GM12878 (cell line): ENCODE data around the gene PIF1. TPM values are rescaled to one million over a fixed set of nuclear protein-coding genes. Genes with fewer than 3 reads are reported as not detected.

ENCODE experiments used
- ATAC-seq: fragments of 200-7000 bp; cut with Tn5 transposase; 3 replicates; pipeline ENCODE4 v1.9.1; 2020; ENCODE audit warnings: mild to moderate bottlenecking, moderate library complexity
- BruUV-seq: library from RNA; stranded (reverse); fragments of 400-500 nt; replicated peaks from 2 replicates; lab custom pipeline; 2021; lab: Mats Ljungman, UMichigan
- CTCF ChIA-PET: fragments of 300-600 bp; sonication (Branson Sonifier 250); formaldehyde crosslinking; extraction: SDS; loops from one replicate; lab custom pipeline; 2021; ENCODE audit warnings: inconsistent platforms; lab: Yijun Ruan, JAX
- POLR2A ChIA-PET: fragments of 350-600 bp; formaldehyde crosslinking; extraction: SDS; loops from one replicate; lab custom pipeline; 2021; ENCODE audit warnings: inconsistent platforms; lab: Charles Lee
- RAD21 ChIA-PET: fragments of 300-600 bp; sonication (Branson Sonifier 250); formaldehyde crosslinking; loops from one replicate; lab custom pipeline; 2023; ENCODE audit warnings: antibody characterized with exemption; ENCODE audit not compliant: unreplicated experiment; lab: Charles Lee
- SMC1A ChIA-PET: fragments of 300-600 bp; sonication (Branson Sonifier 250); formaldehyde crosslinking; loops from one replicate; lab custom pipeline; 2023; ENCODE audit not compliant: unreplicated experiment, uncharacterized antibody; lab: Charles Lee
- DNase-seq: peaks from one replicate; pipeline ENCODE4 v3.0.0-alpha.2; 2011; ENCODE audit warnings: low read depth, low spot score
- FAIRE-seq: peaks from 3 replicates; lab custom pipeline; 2011; peaks lifted over from hg19 to GRCh38; lab: Jason Lieb, UNC
- H2AFZ ChIP-seq: 2 replicates; pipeline ENCODE4 v1.6.0; 2011; ENCODE audit warnings: low read depth, low read length, control low read depth; ENCODE audit not compliant: control insufficient read depth
- H3K27ac ChIP-seq: 2 replicates; pipeline ENCODE4 v1.5.1; 2011; ENCODE audit warnings: control low read depth; ENCODE audit not compliant: control insufficient read depth, insufficient read depth
- H3K27me3 ChIP-seq, 2 experiments: replicated peaks in 1 of 2; 2 replicates each; pipeline versions ENCODE4 v1.6.0 to v1.6.1; 2011; ENCODE audit warnings: low read length in 1 of 2; ENCODE audit not compliant: control insufficient read depth in 2 of 2, insufficient read depth in 2 of 2
- H3K36me3 ChIP-seq, 2 experiments: 2 replicates each; pipeline ENCODE4 v1.5.1; 2011; ENCODE audit warnings: low read length in 1 of 2; ENCODE audit not compliant: control insufficient read depth in 2 of 2, insufficient read depth in 2 of 2
- H3K4me1 ChIP-seq: 2 replicates; pipeline ENCODE4 v1.6.1; 2011; ENCODE audit warnings: mild to moderate bottlenecking, low read length, moderate library complexity, mixed read lengths; ENCODE audit not compliant: control insufficient read depth, insufficient read depth
- H3K4me2 ChIP-seq: 2 replicates; pipeline ENCODE4 v1.6.0; 2011; ENCODE audit warnings: control low read depth; ENCODE audit not compliant: control insufficient read depth, insufficient read depth
- H3K4me3 ChIP-seq: fragments of 200-600 bp; sonication (generic); 2 replicates; pipeline ENCODE4 v1.5.1; 2016
- H3K79me2 ChIP-seq: 2 replicates; pipeline ENCODE4 v1.6.0; 2011; ENCODE audit warnings: low read length; ENCODE audit not compliant: control insufficient read depth, insufficient read depth
- H3K9ac ChIP-seq: 2 replicates; pipeline ENCODE4 v1.8.0; 2011; ENCODE audit warnings: low read length, control low read depth, mixed read lengths; ENCODE audit not compliant: control insufficient read depth, insufficient read depth
- H3K9me3 ChIP-seq: replicated peaks from 3 replicates; pipeline ENCODE4 v1.5.1; 2011; ENCODE audit warnings: mild to moderate bottlenecking, low read length; ENCODE audit not compliant: control insufficient read depth, insufficient read depth
- H4K20me1 ChIP-seq: 2 replicates; pipeline ENCODE4 v1.6.0; 2011; ENCODE audit not compliant: control insufficient read depth, insufficient read depth
- ATF3 ChIP-seq: IDR thresholded peaks from 2 replicates; pipeline ENCODE4 v1.6.1; 2011; ENCODE audit warnings: low read depth, mild to moderate bottlenecking, low read length, moderate library complexity, borderline replicate concordance; ENCODE audit errors: extremely low read depth
- CEBPB ChIP-seq, 2 experiments: fragments of 150-350 bp in 1 of 2; IDR thresholded peaks; 2 replicates each; pipeline ENCODE4 v1.6.1; 2012 to 2014; ENCODE audit warnings: low read depth in 2 of 2, low read length in 2 of 2, borderline replicate concordance in 1 of 2, inconsistent platforms in 1 of 2
- CHD1 ChIP-seq: IDR thresholded peaks from 2 replicates; pipeline ENCODE4 v1.6.1; 2012; ENCODE audit warnings: low read depth, low read length, improper control_type of control experiment
- E2F8 ChIP-seq: fragments of 450-650 bp; IDR thresholded peaks from 2 replicates; pipeline ENCODE4 v1.6.1; 2018; ENCODE audit warnings: mild to moderate bottlenecking, low read depth, moderate library complexity; ENCODE audit not compliant: partially characterized antibody
- GABPA ChIP-seq: IDR thresholded peaks from 2 replicates; pipeline ENCODE4 v1.6.1; 2014; ENCODE audit warnings: antibody characterized with exemption, low read depth, mild to moderate bottlenecking, inconsistent platforms
- HSF1 ChIP-seq: fragments of 150-350 bp; IDR thresholded peaks from 2 replicates; pipeline ENCODE4 v1.6.1; 2014; ENCODE audit warnings: mild to moderate bottlenecking, low read depth, low read length
- MXI1 ChIP-seq: fragments of 150-350 bp; IDR thresholded peaks from 2 replicates; pipeline ENCODE4 v1.6.1; 2011; ENCODE audit warnings: low read depth, mild to moderate bottlenecking, inconsistent platforms, low read length, improper control_type of control experiment
- MYB ChIP-seq: fragments of 150-350 bp; IDR thresholded peaks from 2 replicates; pipeline ENCODE4 v1.6.1; 2014; ENCODE audit warnings: mild to moderate bottlenecking, low read depth, low read length, borderline replicate concordance
- NFIC ChIP-seq: IDR thresholded peaks from 2 replicates; pipeline ENCODE4 v1.6.1; 2012; ENCODE audit warnings: low read depth, mild to moderate bottlenecking, inconsistent platforms, low read length, moderate library complexity
- SUZ12 ChIP-seq: fragments of 200-600 bp; sonication (generic); IDR thresholded peaks from one replicate; pipeline ENCODE4 v1.6.1; 2018; ENCODE audit warnings: antibody characterized with exemption, mild to moderate bottlenecking; ENCODE audit not compliant: unreplicated experiment
- USF1 ChIP-seq: IDR thresholded peaks from 2 replicates; pipeline ENCODE4 v1.6.1; 2011; ENCODE audit warnings: borderline replicate concordance, low read depth, mild to moderate bottlenecking, moderate library complexity, mixed read lengths, low read length; ENCODE audit not compliant: insufficient read depth; ENCODE audit errors: extremely low read length
- ZBTB40 ChIP-seq: fragments of 450-650 bp; IDR thresholded peaks from 2 replicates; pipeline ENCODE4 v1.6.1; 2016; ENCODE audit warnings: mild to moderate bottlenecking, moderate library complexity, borderline replicate concordance
- WGBS: methylation state at CpG from one replicate; pipeline ENCODE4 v1.1.6; 2016; ENCODE audit warnings: low lambda C conversion rate; ENCODE audit not compliant: insufficient replicate concordance, insufficient coverage; ENCODE audit errors: missing lambda C conversion rate; 5-methylcytosine and 5-hydroxymethylcytosine counted together
- in situ Hi-C: fragments of 300-500 bp; cut with MboI; formaldehyde crosslinking; loops from 9 replicates; pipeline ENCODE4 v1.14.3; 2018; ENCODE audit warnings: mixed read lengths
- intact Hi-C: fragments of 100-400 bp; cut with micrococcal nuclease; formaldehyde crosslinking; loops from one replicate; pipeline ENCODE4 v1.14.2; 2022; ENCODE audit not compliant: unreplicated experiment
- polyA plus RNA-seq, 11 experiments: library from polyadenylated mRNA; depleted of rRNA in 4 of 11; unstranded in 6 of 11; stranded (reverse) in 5 of 11; fragments of >200 nt; fragmentation: Nextera tagmentation in 4 of 11; fragmentation: Illumina TruSeq in 1 of 11; extraction: Ambion mirVana in 4 of 11; extraction: Trizol in 1 of 11; gene quantifications; 1 replicate in 1 of 11; 2 replicates in 10 of 11; pipeline versions ENCODE4 v1.2.1 to v1.2.3, GENCODE V29; 2011 to 2016; ENCODE audit warnings: inconsistent platforms in 2 of 11, missing spikeins in 2 of 11, low read depth in 1 of 11
- total RNA-seq, 4 experiments: library from RNA; depleted of rRNA in 3 of 4; stranded (reverse); fragments of >200 nt in 3 of 4; fragmentation: Illumina TruSeq in 1 of 4; extraction: Trizol in 1 of 4; gene quantifications; 2 replicates each; pipeline versions ENCODE4 v1.2.1 to v1.2.3, GENCODE V29; 2013 to 2021

PIF1 gene
- total and polyA plus RNA-seq, 10 of the 15 experiments (the other 5 are each of a cell fraction or from before 2014, with no cell fraction given): 3.7 to 68.9 (median 31.1) TPM

GRCh38 chr15:64854526-64854925 is 29.1 kb upstream of the PIF1 start (continued):
- no peak for TF ChIP-seq USF1
- TF ChIP-seq SUZ12: no peak
- no peak for TF ChIP-seq E2F8
- no peak for TF ChIP-seq HSF1
- TF ChIP-seq MYB: no peak
- no peak for TF ChIP-seq GABPA

GRCh38 chr15:64854041-64854440 is 28.6 kb upstream of the PIF1 start:
- Histone ChIP-seq H3K4me1 (no peaks in the 10 kb centered on the region), H2AFZ (no peak overlapping the region), H3K27me3 (no peaks in the 10 kb centered on the region), H3K9me3 (no peaks in the 10 kb centered on the region), H3K4me2 (no peak overlapping the region), H3K9ac (no peak overlapping the region), H3K27ac (no peak overlapping the region), H3K4me3 (no peak overlapping the region), H4K20me1 (no peaks in the 10 kb centered on the region; the same call in 1 of the 2 replicates), H3K79me2 (peaks cover 17% of the 10 kb centered on the region), H3K36me3 (peaks cover 31 to 32% of the 10 kb centered on the region in 2 experiments)
- FAIRE-seq: no peak
- WGBS: 100% methylated on average over 4 of the region's 4 CpGs
- ChIA-PET POLR2A (no interaction called here), RAD21 (no interaction called here), SMC1A (interaction anchor here (1.3 to 2.1 kb wide), 2 partner anchors 40 to 41 kb away, joined by 3 to 5 read pairs; no protein-coding TSS in a partner anchor), CTCF (interaction anchor here (1.3 to 1.5 kb wide), 2 partner anchors 12 to 41 kb away, joined by 3 to 4 read pairs; no protein-coding TSS in a partner anchor)
- in situ Hi-C loops: no loop called here
- no TSS peak for BruUV-seq
- no peak for DNase-seq
- intact Hi-C loops: no loop called here
- no peak for ATAC-seq
- TF ChIP-seq ATF3 (no peak), NFIC (no peak), CEBPB (IDR thresholded peaks at IDR 0.05; ENCODE audit: borderline replicate concordance in 1 of 2, low read depth in 2 of 2, low read length in 2 of 2) (no peak), MXI1 (no peak), ZBTB40 (no peak), CHD1 (no peak)
